Measurements from ENCODE around the gene NFATC2IP.
"Not testable (repeated sequence)": the region's sequence is repeated elsewhere in the genome, so short reads cannot be mapped to it uniquely, and the experiment has no call there.

NFATC2IP gene

GRCh38 chr16:28990375-28991040 is 39.8 kb downstream of the NFATC2IP start:
- DNase-seq (ENCODE audit: low read depth in 3 of 3, low spot score in 1 of 3), result peak in 2 of 3 donors; percentile 41 to 46

DNA sequence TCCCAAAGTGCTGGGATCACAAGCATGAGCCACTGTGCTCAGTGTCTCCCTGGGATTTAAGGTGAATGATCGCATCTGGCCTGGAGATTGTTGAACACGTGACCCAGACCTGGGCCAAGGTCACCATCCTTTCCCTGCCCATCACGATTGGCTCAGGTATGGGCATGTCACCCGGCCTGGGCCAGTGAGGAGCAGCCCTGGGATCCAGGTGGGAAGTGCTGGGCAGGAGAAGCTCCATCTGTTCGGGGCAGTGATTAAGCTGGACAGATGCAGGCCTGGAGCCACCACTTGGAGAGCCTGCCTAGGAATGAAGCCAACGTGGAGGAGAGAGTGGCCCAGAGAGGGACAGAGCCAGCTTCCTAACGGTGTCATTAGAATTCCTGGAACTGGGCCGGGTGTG is 41.0 kb downstream of the NFATC2IP start:
- no peak for DNase-seq (ENCODE audit: low read depth in 3 of 3, low spot score in 1 of 3)

GRCh38 chr16:28992496-28992895 is 41.8 kb downstream of the NFATC2IP start:
- DNase-seq (ENCODE audit: low read depth in 3 of 3, low spot score in 1 of 3), result no peak

DNA sequence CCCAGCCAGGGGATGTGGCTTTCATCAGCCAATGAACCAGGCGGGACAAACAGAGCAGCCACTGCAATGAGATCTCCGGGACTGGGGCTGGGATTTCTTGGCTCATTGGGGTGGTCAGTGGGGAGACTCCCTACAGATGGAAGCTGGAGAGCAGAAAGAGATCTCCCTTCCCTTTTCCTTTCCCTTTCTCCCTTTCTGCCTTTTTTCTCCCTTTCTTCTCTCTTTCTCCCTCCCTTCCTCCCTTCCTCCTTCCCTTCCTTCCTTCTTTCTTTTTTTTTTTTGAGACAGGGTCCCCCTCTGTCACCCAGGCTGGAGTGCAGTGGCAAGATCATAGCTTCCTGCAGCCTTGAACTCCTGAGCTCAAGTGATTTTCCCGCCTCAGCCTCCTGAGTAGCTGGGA is 48.1 kb downstream of the NFATC2IP start:
- no peak for DNase-seq (ENCODE audit: low read depth in 3 of 3, low spot score in 1 of 3)

- DNase-seq (ENCODE audit: low read depth in 3 of 3, low spot score in 1 of 3), result no peak
Observed at GRCh38 chr16:28999577-28999976, 48.8 kb downstream of the NFATC2IP start.

DNA sequence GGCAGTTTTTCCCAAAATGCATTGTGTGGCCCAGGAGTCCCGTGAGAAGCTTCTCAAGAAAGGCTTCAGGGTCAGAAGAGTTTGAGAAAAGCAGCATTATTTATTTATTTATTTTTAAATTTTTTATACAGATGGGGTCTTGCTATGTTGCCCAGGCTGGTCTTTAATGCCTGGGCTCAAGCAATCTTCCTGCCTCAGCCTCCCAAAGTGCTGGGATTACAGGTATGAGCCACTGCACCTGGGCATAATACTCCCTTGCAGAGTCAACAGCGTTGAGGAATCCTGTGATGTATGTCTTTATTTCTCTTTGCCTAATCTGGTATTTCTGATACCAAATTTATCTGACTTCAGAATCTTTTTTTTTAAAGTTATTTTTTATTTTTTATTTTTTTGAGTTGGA is 49.3 kb downstream of the NFATC2IP start:
- DNase-seq (ENCODE audit: low read depth in 3 of 3, low spot score in 1 of 3), result no peak

DNA sequence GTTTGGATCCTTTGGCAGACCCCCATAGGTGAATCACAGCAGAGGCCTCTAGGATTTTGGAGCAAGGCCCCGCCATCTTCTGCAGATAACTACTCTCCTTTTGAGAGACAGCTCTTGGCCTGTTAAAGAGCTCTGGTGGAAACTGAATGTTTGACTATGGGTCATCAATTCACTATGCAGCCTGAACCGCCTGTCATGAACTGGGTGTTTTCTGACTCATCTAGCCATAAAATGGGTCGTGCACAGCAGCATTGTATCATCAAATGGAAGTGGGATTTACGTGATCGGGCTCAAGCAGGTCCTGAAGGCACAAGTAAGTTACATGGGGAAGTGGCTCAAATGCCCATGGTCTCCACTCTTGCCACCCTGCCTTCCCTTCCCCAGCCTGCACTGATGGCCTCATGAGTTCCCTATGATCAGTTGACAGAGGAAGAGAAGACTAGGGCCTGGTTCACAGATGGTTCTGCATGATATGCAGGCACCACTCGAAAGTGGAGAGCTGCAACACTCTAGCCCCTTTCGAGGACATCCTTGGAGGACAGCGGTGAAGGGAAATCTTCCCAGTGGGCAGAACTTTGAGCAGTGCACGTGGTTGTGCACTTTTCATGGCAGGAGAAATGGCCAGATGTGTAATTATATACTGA is 53.9 kb downstream of the NFATC2IP start:
- DNase-seq (ENCODE audit: low read depth in 3 of 3, low spot score in 1 of 3), result not testable (repeated sequence)

GRCh38 chr16:29007730-29008593 is 57.2 kb downstream of the NFATC2IP start:
- DNase-seq (ENCODE audit: low read depth in 3 of 3, low spot score in 1 of 3), result peak; percentile 42 to 59 (median 52)

GRCh38 chr16:29009050-29009837 is 58.5 kb downstream of the NFATC2IP start:
- no peak for DNase-seq (ENCODE audit: low read depth in 3 of 3, low spot score in 1 of 3)

DNA sequence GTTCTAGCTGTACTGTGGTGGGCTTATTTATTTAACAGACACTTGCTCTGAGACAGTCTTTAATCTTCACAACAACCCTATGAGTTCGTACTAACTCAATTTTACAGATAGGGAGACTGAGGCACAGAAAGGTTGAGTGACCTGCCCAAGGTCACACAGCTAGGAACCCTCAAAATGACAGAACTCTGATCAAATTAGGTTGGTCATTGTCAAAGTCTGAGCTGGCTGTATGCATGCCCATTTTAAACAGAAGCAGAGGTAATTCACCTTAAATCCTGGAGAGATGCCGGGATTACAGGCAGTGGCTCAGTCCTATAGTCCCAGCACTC is 59.1 kb downstream of the NFATC2IP start:
- no peak for DNase-seq (ENCODE audit: low read depth in 3 of 3, low spot score in 1 of 3)

DNA sequence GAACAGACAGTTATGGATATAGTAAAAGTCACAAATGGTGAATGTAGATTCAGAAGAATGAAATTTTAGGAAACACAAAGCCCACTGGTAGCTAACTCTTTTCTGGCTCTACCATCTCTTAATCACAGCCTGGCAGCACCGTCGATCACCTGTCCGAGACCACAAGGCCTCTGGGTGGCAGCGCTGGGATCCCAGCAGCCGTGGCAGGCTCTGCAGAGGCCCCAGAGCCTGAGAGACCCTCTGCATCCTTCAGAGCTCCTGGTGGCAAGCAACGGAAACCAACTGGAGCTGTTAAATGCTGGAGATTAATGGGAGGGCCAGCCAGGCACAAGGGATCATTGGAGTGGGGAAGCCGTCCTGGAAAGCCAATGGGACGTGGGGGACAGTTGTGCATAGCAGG is 60.4 kb downstream of the NFATC2IP start:
- no peak for DNase-seq (ENCODE audit: low read depth in 3 of 3, low spot score in 1 of 3)

DNA sequence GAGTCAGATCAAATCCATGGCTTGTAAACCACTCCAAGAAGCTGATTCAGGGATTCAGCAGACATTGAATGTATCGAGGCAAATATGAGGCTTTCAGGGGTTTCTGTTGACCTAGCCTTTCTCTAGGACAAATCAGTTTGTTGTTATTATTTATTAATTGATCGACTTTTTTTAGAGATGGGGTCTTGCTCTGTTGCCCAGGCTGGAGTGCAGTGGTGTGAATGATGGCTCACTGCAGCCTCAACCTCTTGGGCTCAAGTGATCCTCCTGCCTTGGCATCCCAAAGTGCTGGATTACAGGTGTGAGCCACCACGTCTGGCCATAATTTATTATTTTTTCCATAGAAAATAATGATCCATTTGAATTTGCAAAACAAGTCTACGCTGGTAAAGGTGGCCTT is 61.1 kb downstream of the NFATC2IP start:
- DNase-seq (ENCODE audit: low read depth in 3 of 3, low spot score in 1 of 3), result no peak

DNA sequence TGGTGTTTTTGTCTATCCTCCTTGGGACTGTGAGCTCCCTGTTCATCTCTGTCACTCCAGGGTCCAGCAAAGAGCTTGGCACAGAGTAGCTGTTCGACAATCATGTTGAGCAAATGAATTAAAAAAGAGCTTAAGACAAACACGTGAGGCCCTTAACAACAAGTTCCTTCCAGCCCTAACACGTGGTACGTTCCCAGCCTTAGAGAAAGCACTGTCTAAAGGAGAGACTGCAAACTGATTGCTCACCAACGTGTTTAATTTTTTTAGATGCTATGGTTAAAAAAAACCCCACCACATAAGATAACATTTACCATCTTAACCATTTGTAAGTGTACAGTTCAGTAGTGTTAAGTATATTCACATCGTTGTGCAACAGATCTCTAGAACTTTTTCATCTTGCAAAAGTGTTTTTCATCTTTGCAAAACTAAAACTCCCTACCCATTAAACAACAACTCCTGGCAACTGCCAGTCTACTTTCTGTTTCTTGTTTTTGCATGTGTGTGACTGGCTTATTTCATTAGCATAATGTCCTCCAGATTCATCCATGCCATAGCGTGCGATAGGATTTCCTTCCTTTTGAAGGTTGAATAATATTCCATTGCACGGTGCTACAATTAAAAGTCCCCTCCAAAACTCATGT is 62.3 kb downstream of the NFATC2IP start:
- no peak for DNase-seq (ENCODE audit: low read depth in 3 of 3, low spot score in 1 of 3)

DNA sequence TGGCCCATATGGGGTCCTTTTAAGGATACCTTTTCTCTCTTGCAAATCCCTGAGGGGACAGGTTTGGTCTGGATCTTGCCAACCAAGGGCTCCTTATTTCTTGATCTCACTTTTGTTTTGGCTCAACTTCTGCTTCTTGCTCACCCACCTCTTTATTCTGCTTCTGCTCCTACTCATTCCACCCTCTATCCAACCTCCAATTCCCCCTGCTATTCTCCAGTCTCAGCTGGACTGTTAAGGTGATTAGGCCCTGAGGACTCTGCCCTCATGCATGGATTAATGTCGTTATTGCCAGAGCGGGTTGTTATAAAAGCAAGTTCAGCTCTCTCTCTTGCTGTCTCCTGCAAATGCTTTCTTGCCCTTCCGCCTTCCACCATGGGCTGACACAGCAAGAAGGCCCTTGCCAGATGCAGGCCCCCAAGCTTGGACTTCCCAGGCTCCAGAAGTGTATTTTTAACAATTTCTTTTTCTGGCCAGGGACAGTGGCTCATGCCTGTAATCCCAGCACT is 63.9 kb downstream of the NFATC2IP start:
- no peak for DNase-seq (ENCODE audit: low read depth in 3 of 3, low spot score in 1 of 3)
